Caco-2 (cell line): Measurements from ENCODE around the gene CCNA2. TPM values are rescaled to one million over a fixed set of nuclear protein-coding genes. Genes with fewer than 3 reads are reported as not detected.

ENCODE experiments used
- Bru-seq: library from RNA; stranded (reverse); fragments of 400-500 nt; gene quantifications from one replicate; lab custom pipeline; 2021; lab: Mats Ljungman, UMichigan
- BruChase-seq, 2 experiments: library from RNA; stranded (reverse); fragments of 400-500 nt; gene quantifications; one replicate each; lab custom pipeline; 2021; lab: Mats Ljungman, UMichigan
- BruUV-seq: library from RNA; stranded (reverse); fragments of 400-500 nt; replicated peaks from 2 replicates; lab custom pipeline; 2021; lab: Mats Ljungman, UMichigan
- CTCF ChIA-PET: fragments of 300-600 bp; sonication (Branson Sonifier 250); formaldehyde crosslinking; loops from one replicate; lab custom pipeline; 2022; ENCODE audit warnings: antibody characterized with exemption; lab: Charles Lee
- POLR2A ChIA-PET: fragments of 300-600 bp; sonication (Branson Sonifier 250); formaldehyde crosslinking; loops from one replicate; lab custom pipeline; 2022; ENCODE audit warnings: antibody characterized with exemption; lab: Charles Lee
- DNase-seq, 2 experiments: peaks; one replicate each; pipeline versions ENCODE4 v3.0.0 to v3.0.0-alpha.2; 2020 to 2022
- H3K27me3 ChIP-seq: replicated peaks from 2 replicates; pipeline ENCODE4 v1.6.0; 2011; ENCODE audit warnings: low read length; ENCODE audit not compliant: control insufficient read depth, insufficient read depth
- H3K36me3 ChIP-seq: 2 replicates; pipeline ENCODE4 v1.5.1; 2011; ENCODE audit warnings: low read length; ENCODE audit not compliant: control insufficient read depth, insufficient read depth
- H3K4me1 ChIP-seq: fragments of 250-450 bp; sonication (Bioruptor Pico); 2 replicates; pipeline ENCODE4 v1.5.1; 2020; ENCODE audit warnings: mild to moderate bottlenecking
- H3K4me3 ChIP-seq: 2 replicates; pipeline ENCODE4 v1.5.1; 2011; ENCODE audit warnings: low read depth, mild to moderate bottlenecking, control low read depth, low read length
- H3K9me3 ChIP-seq: fragments of 250-450 bp; sonication (Bioruptor Pico); 2 replicates; pipeline ENCODE4 v1.5.1; 2020; ENCODE audit warnings: mild to moderate bottlenecking, moderate library complexity
- H3K27ac Mint-ChIP-seq: one replicate; pipeline ENCODE4 v1.8.0; 2022; ENCODE audit warnings: mixed read lengths; ENCODE audit not compliant: unreplicated experiment
- H3K27me3 Mint-ChIP-seq: one replicate; pipeline ENCODE4 v1.8.0; 2022; ENCODE audit warnings: mixed read lengths; ENCODE audit not compliant: insufficient read depth, unreplicated experiment
- H3K36me3 Mint-ChIP-seq: one replicate; pipeline ENCODE4 v1.8.0; 2022; ENCODE audit warnings: mild to moderate bottlenecking, mixed read lengths; ENCODE audit not compliant: insufficient read depth, unreplicated experiment
- H3K4me1 Mint-ChIP-seq: one replicate; pipeline ENCODE4 v1.8.0; 2022; ENCODE audit warnings: low read depth, mixed read lengths; ENCODE audit not compliant: unreplicated experiment
- H3K4me3 Mint-ChIP-seq: one replicate; pipeline ENCODE4 v1.8.0; 2022; ENCODE audit warnings: mild to moderate bottlenecking, moderate library complexity, mixed read lengths; ENCODE audit not compliant: unreplicated experiment
- H3K9me3 Mint-ChIP-seq: one replicate; pipeline ENCODE4 v1.8.0; 2022; ENCODE audit warnings: mixed read lengths; ENCODE audit not compliant: unreplicated experiment
- CTCF ChIP-seq, 2 experiments: fragments of 200-600 bp in 1 of 2; IDR thresholded peaks; 1 replicate in 1 of 2; 2 replicates in 1 of 2; pipeline versions ENCODE4 v1.5.1 to v1.8.0; 2011 to 2022; ENCODE audit warnings: antibody characterized with exemption in 1 of 2, control low read depth in 1 of 2, inconsistent platforms in 1 of 2, low read depth in 1 of 2, low read length in 1 of 2, mild to moderate bottlenecking in 1 of 2, moderate library complexity in 1 of 2; ENCODE audit not compliant: insufficient read depth in 1 of 2, severe bottlenecking in 1 of 2, unreplicated experiment in 1 of 2
- intact Hi-C: fragments of 100-400 bp; cut with micrococcal nuclease; formaldehyde crosslinking; loops from one replicate; pipeline ENCODE4 v1.10.0; 2022; ENCODE audit not compliant: unreplicated experiment
- long read RNA-seq: library from polyadenylated mRNA; stranded (forward); transcript quantifications from one replicate; pipeline ENCODE4 v2.0.0, GENCODE V29; 2022
- total RNA-seq: library from RNA; stranded (reverse); gene quantifications from 2 replicates; pipeline ENCODE4 v1.2.3, GENCODE V29; 2022

Gene CCNA2
- total RNA-seq (88.3 and 97.9 TPM in 2 replicates), Bru-seq, nascent RNA (percentile 97 among the genes with signal in this experiment), BruChase-seq, experiment 1, labeled RNA remaining after a 2-hour chase (percentile 99 among the genes with signal in this experiment), BruChase-seq, experiment 2, labeled RNA remaining after a 6-hour chase (percentile 99 among the genes with signal in this experiment)
- long read RNA-seq, transcript CCNA2-201 (8 exons, 2,797 nt) = major isoform, 111 of 122 reads
- long read RNA-seq, partial matches to known transcripts = 3 of 122 reads
- long read RNA-seq, other reads (novel, unspliced or antisense) = 8 of 122 reads

- Histone ChIP-seq H3K4me3 (peak within 1 kb of the TSS; percentile 63), H3K27me3 (no peaks in the 10 kb centered on the region), H3K4me1 (peaks cover 8% of the 10 kb centered on the region), H3K36me3 (no peaks in the 10 kb centered on the region; the same call in 1 of the 2 replicates), H3K9me3 (no peaks in the 10 kb centered on the region)
- no peak for TF ChIP-seq CTCF (IDR thresholded peaks at IDR 0.05; ENCODE audit: insufficient read depth in 1 of 2, low read depth in 1 of 2, low read length in 1 of 2, severe bottlenecking in 1 of 2, unreplicated experiment in 1 of 2)
- Mint-ChIP-seq H3K36me3 (peaks cover 50% of the 10 kb centered on the region), H3K27ac (peak within 1 kb of the TSS; percentile 94), H3K4me1 (no peaks in the 10 kb centered on the region), H3K4me3 (peak within 1 kb of the TSS; percentile 96), H3K9me3 (no peaks in the 10 kb centered on the region), H3K27me3 (no peaks in the 10 kb centered on the region)
- intact Hi-C loops = loop anchor here (1.0 kb wide), 1 partner anchor 47 kb away; the partner anchor contains the start of gene BBS7
- POLR2A ChIA-PET = interaction anchor here (0.7 to 0.8 kb wide), 2 partner anchors 12 to 792 kb away, joined by 3 read pairs; no protein-coding TSS in a partner anchor
- DNase-seq = peak; percentile 95 to 97
- CTCF ChIA-PET = no interaction called here
- no TSS peak for BruUV-seq
These were observed at the start of gene CCNA2 for GRCh38 chr4:121823505-121824170. Gene CCNA2 (minus strand): TSS chr4:121823883. CDS start chr4:121823628, 255 bp downstream.

- Histone ChIP-seq H3K4me1 (0 out of 2 replicates have a peak, but pooled peaks cover 7% of the 10 kb centered on the region), H3K27me3 (no peaks in the 10 kb centered on the region), H3K4me3 (peak within 1 kb of the TSS; percentile 77), H3K9me3 (no peaks in the 10 kb centered on the region), H3K36me3 (no peaks in the 10 kb centered on the region)
- Mint-ChIP-seq H3K36me3 (peaks cover 6% of the 10 kb centered on the region), H3K4me3 (peak within 1 kb of the TSS; percentile 97), H3K27ac (peak within 1 kb of the TSS; percentile 93), H3K9me3 (no peaks in the 10 kb centered on the region), H3K27me3 (no peaks in the 10 kb centered on the region), H3K4me1 (peaks cover 8% of the 10 kb centered on the region)
- peak; percentile 96 to 98 for DNase-seq
- TF ChIP-seq CTCF (IDR thresholded peaks at IDR 0.05; ENCODE audit: insufficient read depth in 1 of 2, low read depth in 1 of 2, low read length in 1 of 2, severe bottlenecking in 1 of 2, unreplicated experiment in 1 of 2) = no peak
- BruUV-seq = no TSS peak
- CTCF ChIA-PET = interaction anchor here (0.6 kb wide), 1 partner anchor 93 kb away, joined by 4 read pairs; no protein-coding TSS in a partner anchor
- intact Hi-C loops = loop anchor here (1.0 kb wide), 1 partner anchor 46 kb away; no protein-coding TSS in a partner anchor
- POLR2A ChIA-PET = no interaction called here
These were observed 46.4 kb upstream of the CCNA2 start, which contains the start of gene BBS7 for GRCh38 chr4:121869841-121870822. Gene BBS7 (minus strand): TSS chr4:121870474. CDS start chr4:121870313, 161 bp downstream.
